ENCODE data around the gene UBASH3A.

The UBASH3A gene

DNA sequence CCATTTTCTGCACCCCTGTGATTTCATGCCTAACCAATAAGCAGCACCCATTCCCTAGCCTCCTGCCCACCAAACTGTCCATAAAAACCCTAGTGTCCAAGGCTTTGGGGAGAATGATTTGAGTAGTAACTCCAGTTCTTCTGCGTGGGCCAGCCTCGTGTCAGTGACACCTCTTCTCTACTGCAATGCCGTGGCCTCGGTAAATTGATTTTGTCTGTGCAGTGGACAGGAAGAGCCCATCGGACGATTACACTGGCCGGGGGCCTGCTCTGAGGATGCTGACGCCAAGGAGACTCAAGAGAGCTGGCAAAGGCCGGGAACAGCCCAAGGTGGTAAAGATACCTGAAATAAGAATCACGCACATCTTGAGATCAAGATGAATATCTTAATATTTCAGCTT lies 63.0 kb downstream of the UBASH3A start:
- H3K36me3 ChIP-seq (ENCODE audit: control insufficient read depth in 1 of 2, insufficient read depth in 2 of 2, low read length in 2 of 2), result no peaks in the 10 kb centered on the region
- H3K4me2 ChIP-seq (ENCODE audit: low read length), result no peak overlapping the region
- H3K4me1 ChIP-seq (ENCODE audit: control insufficient read depth in 1 of 2, insufficient read depth in 2 of 2, low read length in 2 of 2), result no peaks in the 10 kb centered on the region
- H2BK12ac ChIP-seq (ENCODE audit: low read length), result no peak overlapping the region
- H3K23ac ChIP-seq (ENCODE audit: low read length), result no peak overlapping the region
- no peak overlapping the region for H2BK120ac ChIP-seq (ENCODE audit: insufficient read depth, low read length, poor library complexity)
- H3K9ac ChIP-seq (ENCODE audit: low read length), result no peak overlapping the region
- no peak overlapping the region for H4K8ac ChIP-seq (ENCODE audit: low read depth, low read length)
- H3K27ac ChIP-seq (ENCODE audit: low read depth, low read length), result no peak overlapping the region
- no peaks in the 10 kb centered on the region for H3K79me2 ChIP-seq (ENCODE audit: control insufficient read depth, insufficient read depth, low read length, poor library complexity)
- no peak for DNase-seq
- H2BK5ac ChIP-seq (ENCODE audit: low read depth, low read length, poor library complexity), result no peak overlapping the region
- no peak overlapping the region for H4K91ac ChIP-seq (ENCODE audit: low read depth, low read length)
- H3K4me3 ChIP-seq (ENCODE audit: low read depth, low read length), result no peak overlapping the region
- H3K9me3 ChIP-seq (ENCODE audit: insufficient read depth, low read depth, low read length), result no peaks in the 10 kb centered on the region
- H2AFZ ChIP-seq (ENCODE audit: insufficient read depth, low read length, poor library complexity), result no peak overlapping the region
- no peak overlapping the region for H2AK5ac ChIP-seq (ENCODE audit: low read length)
- WGBS (ENCODE audit: extremely low coverage, insufficient coverage, insufficient read length), result no CpG with 5 or more reads among the region's 10 CpGs
- H3K14ac ChIP-seq (ENCODE audit: low read length), result no peak overlapping the region
- H3K27me3 ChIP-seq (ENCODE audit: insufficient read depth, low read length), result no peaks in the 10 kb centered on the region
- H3K79me1 ChIP-seq (ENCODE audit: low read length), result no peaks in the 10 kb centered on the region
- H4K12ac ChIP-seq (ENCODE audit: low read depth, low read length), result no peak overlapping the region
- no peak overlapping the region for H3K4ac ChIP-seq (ENCODE audit: low read depth, low read length)
- no peak overlapping the region for H3K18ac ChIP-seq (ENCODE audit: low read length)

DNA sequence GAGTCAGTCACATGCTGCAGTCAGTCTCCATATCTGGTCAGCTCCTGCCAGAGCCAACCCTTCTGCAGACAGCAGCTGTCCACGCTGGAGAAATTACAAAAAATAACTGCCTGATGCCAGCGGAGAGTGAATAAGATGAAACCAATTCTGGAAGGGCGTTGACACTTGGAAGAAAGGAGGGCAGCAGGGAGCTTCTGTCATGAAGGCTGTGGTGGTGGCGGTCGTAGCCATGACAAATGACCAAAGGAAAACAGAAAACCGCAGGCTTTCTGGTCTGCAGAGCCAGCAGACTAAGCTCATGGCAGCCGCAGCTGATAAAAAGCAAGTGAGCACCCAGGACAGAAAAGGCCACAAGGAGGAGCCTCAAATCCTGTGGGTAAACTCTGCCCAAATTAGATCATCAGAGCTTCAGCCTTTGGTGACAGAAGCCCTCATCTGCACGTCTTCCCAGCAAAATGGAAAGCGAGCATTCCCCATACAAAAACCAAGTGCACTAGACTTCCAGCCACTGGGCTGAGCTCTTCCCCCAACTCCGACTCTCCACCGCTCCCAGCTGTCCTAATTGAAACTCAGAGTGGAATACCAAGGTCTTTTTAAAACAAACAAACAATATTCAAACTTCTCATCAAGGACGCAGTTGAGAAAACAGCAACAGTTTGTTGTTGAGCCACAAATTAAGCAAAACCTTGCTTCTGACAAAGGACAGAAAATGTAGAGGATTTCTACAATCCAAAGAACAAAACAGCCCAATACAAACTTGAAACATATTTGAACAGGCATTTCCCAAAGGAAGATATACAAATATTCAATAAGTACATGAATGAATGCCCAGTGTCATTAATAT lies 63.7 kb downstream of the UBASH3A start:
- H2AK5ac ChIP-seq (ENCODE audit: low read length), result no peak overlapping the region
- no peaks in the 10 kb centered on the region for H3K79me2 ChIP-seq (ENCODE audit: control insufficient read depth, insufficient read depth, low read length, poor library complexity)
- H3K27me3 ChIP-seq (ENCODE audit: insufficient read depth, low read length), result no peaks in the 10 kb centered on the region
- H3K9me3 ChIP-seq (ENCODE audit: insufficient read depth, low read depth, low read length), result no peaks in the 10 kb centered on the region
- H2BK120ac ChIP-seq (ENCODE audit: insufficient read depth, low read length, poor library complexity), result no peak overlapping the region
- H3K4me1 ChIP-seq (ENCODE audit: control insufficient read depth in 1 of 2, insufficient read depth in 2 of 2, low read length in 2 of 2), result no peaks in the 10 kb centered on the region
- no peak overlapping the region for H3K9ac ChIP-seq (ENCODE audit: low read length)
- no peak overlapping the region for H3K4me2 ChIP-seq (ENCODE audit: low read length)
- H3K23ac ChIP-seq (ENCODE audit: low read length), result no peak overlapping the region
- no peaks in the 10 kb centered on the region for H3K79me1 ChIP-seq (ENCODE audit: low read length)
- H3K14ac ChIP-seq (ENCODE audit: low read length), result no peak overlapping the region
- no peak overlapping the region for H4K8ac ChIP-seq (ENCODE audit: low read depth, low read length)
- WGBS (ENCODE audit: extremely low coverage, insufficient coverage, insufficient read length), result no CpG with 5 or more reads among the region's 12 CpGs
- no peak overlapping the region for H3K18ac ChIP-seq (ENCODE audit: low read length)
- H3K4me3 ChIP-seq (ENCODE audit: low read depth, low read length), result no peak overlapping the region
- no peak overlapping the region for H3K27ac ChIP-seq (ENCODE audit: low read depth, low read length)
- no peak overlapping the region for H2BK5ac ChIP-seq (ENCODE audit: low read depth, low read length, poor library complexity)
- no peaks in the 10 kb centered on the region for H3K36me3 ChIP-seq (ENCODE audit: control insufficient read depth in 1 of 2, insufficient read depth in 2 of 2, low read length in 2 of 2)
- H4K91ac ChIP-seq (ENCODE audit: low read depth, low read length), result no peak overlapping the region
- no peak overlapping the region for H2AFZ ChIP-seq (ENCODE audit: insufficient read depth, low read length, poor library complexity)
- no peak overlapping the region for H3K4ac ChIP-seq (ENCODE audit: low read depth, low read length)
- H4K12ac ChIP-seq (ENCODE audit: low read depth, low read length), result no peak overlapping the region
- peak; percentile 24 to 70 for DNase-seq
- H2BK12ac ChIP-seq (ENCODE audit: low read length), result no peak overlapping the region

DNA sequence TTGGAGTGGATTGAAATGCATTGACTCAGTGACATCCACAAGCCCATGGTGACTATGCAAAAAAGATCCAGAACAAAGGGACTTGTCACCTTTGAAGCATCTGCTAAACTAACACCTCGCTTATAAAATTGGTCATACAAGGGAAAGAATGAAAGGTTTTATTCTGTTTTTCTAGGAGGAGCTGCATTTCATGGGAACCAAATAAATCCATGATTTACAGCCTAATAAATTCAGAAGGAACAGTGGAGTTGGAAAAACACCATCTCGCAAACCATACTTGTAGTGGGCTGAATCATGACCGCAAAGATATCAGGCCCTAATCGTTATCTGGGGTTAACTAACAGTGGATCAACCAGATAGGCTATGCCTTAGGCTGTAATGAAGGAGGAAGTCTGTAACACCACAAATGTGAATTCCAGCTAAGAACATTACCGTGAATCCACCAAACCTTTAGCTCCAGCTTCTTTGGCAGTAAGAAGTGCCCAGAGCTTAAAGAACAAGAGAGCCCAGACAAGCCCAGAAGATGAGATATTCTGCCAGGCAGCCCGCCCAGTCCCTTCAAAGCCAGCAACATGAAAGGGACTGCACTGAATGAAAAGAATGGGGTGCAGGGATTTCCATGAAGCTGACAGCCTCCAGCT lies 64.9 kb downstream of the UBASH3A start:
- no peak overlapping the region for H3K4ac ChIP-seq (ENCODE audit: low read depth, low read length)
- no peak overlapping the region for H3K27ac ChIP-seq (ENCODE audit: low read depth, low read length)
- DNase-seq, result no peak
- no peak overlapping the region for H4K8ac ChIP-seq (ENCODE audit: low read depth, low read length)
- no peak overlapping the region for H2BK12ac ChIP-seq (ENCODE audit: low read length)
- no peak overlapping the region for H3K4me2 ChIP-seq (ENCODE audit: low read length)
- H3K9me3 ChIP-seq (ENCODE audit: insufficient read depth, low read depth, low read length), result no peaks in the 10 kb centered on the region
- peaks cover under 1% of the 10 kb centered on the region in 2 experiments for H3K4me1 ChIP-seq (ENCODE audit: control insufficient read depth in 1 of 2, insufficient read depth in 2 of 2, low read length in 2 of 2)
- no peak overlapping the region for H2BK5ac ChIP-seq (ENCODE audit: low read depth, low read length, poor library complexity)
- H2AK5ac ChIP-seq (ENCODE audit: low read length), result no peak overlapping the region
- no peak overlapping the region for H4K91ac ChIP-seq (ENCODE audit: low read depth, low read length)
- no peak overlapping the region for H3K9ac ChIP-seq (ENCODE audit: low read length)
- H3K18ac ChIP-seq (ENCODE audit: low read length), result no peak overlapping the region
- H3K4me3 ChIP-seq (ENCODE audit: low read depth, low read length), result peak overlapping the region; percentile 10
- no peak overlapping the region for H3K23ac ChIP-seq (ENCODE audit: low read length)
- H3K79me2 ChIP-seq (ENCODE audit: control insufficient read depth, insufficient read depth, low read length, poor library complexity), result no peaks in the 10 kb centered on the region
- H3K27me3 ChIP-seq (ENCODE audit: insufficient read depth, low read length), result no peaks in the 10 kb centered on the region
- H2BK120ac ChIP-seq (ENCODE audit: insufficient read depth, low read length, poor library complexity), result no peak overlapping the region
- no peak overlapping the region for H3K14ac ChIP-seq (ENCODE audit: low read length)
- H2AFZ ChIP-seq (ENCODE audit: insufficient read depth, low read length, poor library complexity), result no peak overlapping the region
- H4K12ac ChIP-seq (ENCODE audit: low read depth, low read length), result no peak overlapping the region
- H3K79me1 ChIP-seq (ENCODE audit: low read length), result no peaks in the 10 kb centered on the region
- WGBS (ENCODE audit: extremely low coverage, insufficient coverage, insufficient read length), result no CpG with 5 or more reads among the region's 6 CpGs
- H3K36me3 ChIP-seq (ENCODE audit: control insufficient read depth in 1 of 2, insufficient read depth in 2 of 2, low read length in 2 of 2), result no peaks in the 10 kb centered on the region

DNA sequence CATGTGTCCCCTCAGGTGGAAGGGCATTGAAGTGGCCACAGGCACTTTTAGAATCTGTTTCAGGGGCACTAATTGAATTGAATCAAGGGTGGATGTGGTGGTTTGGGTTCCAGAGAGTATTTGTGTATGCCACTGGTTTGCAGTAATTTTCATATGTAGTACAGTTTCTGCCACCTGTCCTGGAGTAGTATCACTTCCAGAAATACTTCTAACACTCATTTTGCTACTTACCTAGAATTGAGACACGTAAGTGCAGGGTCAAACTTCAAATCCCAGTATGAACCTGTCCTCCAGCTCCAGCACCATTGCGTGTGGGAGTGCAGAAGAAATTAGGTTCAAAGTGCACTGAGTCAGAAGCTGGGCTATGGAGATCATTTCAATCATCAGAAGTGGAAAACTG lies 65.6 kb downstream of the UBASH3A start:
- Histone ChIP-seq H3K9me3 (ENCODE audit: insufficient read depth, low read depth, low read length) (no peaks in the 10 kb centered on the region), H3K4ac (ENCODE audit: low read depth, low read length) (no peak overlapping the region), H3K4me3 (ENCODE audit: low read depth, low read length) (no peak overlapping the region), H3K14ac (ENCODE audit: low read length) (no peak overlapping the region), H3K27ac (ENCODE audit: low read depth, low read length) (no peak overlapping the region), H2BK120ac (ENCODE audit: insufficient read depth, low read length, poor library complexity) (no peak overlapping the region), H3K18ac (ENCODE audit: low read length) (no peak overlapping the region), H3K79me2 (ENCODE audit: control insufficient read depth, insufficient read depth, low read length, poor library complexity) (no peaks in the 10 kb centered on the region), H3K23ac (ENCODE audit: low read length) (no peak overlapping the region), H2BK5ac (ENCODE audit: low read depth, low read length, poor library complexity) (no peak overlapping the region), H4K8ac (ENCODE audit: low read depth, low read length) (no peak overlapping the region), H4K91ac (ENCODE audit: low read depth, low read length) (no peak overlapping the region), H2BK12ac (ENCODE audit: low read length) (no peak overlapping the region), H3K4me1 (ENCODE audit: control insufficient read depth in 1 of 2, insufficient read depth in 2 of 2, low read length in 2 of 2) (peaks cover 6 to 8% of the 10 kb centered on the region in 2 experiments), H2AFZ (ENCODE audit: insufficient read depth, low read length, poor library complexity) (no peak overlapping the region), H4K12ac (ENCODE audit: low read depth, low read length) (no peak overlapping the region), H3K9ac (ENCODE audit: low read length) (no peak overlapping the region), H3K79me1 (ENCODE audit: low read length) (no peaks in the 10 kb centered on the region), H3K4me2 (ENCODE audit: low read length) (no peak overlapping the region), H3K27me3 (ENCODE audit: insufficient read depth, low read length) (no peaks in the 10 kb centered on the region), H2AK5ac (ENCODE audit: low read length) (no peak overlapping the region), H3K36me3 (ENCODE audit: control insufficient read depth in 1 of 2, insufficient read depth in 2 of 2, low read length in 2 of 2) (no peaks in the 10 kb centered on the region)
- no peak for DNase-seq
- WGBS (ENCODE audit: extremely low coverage, insufficient coverage, insufficient read length), result no CpG with 5 or more reads among the region's 2 CpGs
